Panc1 (cell line): ENCODE measurements around the gene PDZD8. TPM values are rescaled to one million over a fixed set of nuclear protein-coding genes. Genes with fewer than 3 reads are reported as not detected.

Experiments
- ATAC-seq: fragments of 200-7000 bp; cut with Tn5 transposase; 2 replicates; pipeline ENCODE4 v1.9.1; 2020; ENCODE audit warnings: mild to moderate bottlenecking, moderate library complexity
- BruUV-seq: library from RNA; stranded (reverse); fragments of 400-500 nt; replicated peaks from 2 replicates; lab custom pipeline; 2021; lab: Mats Ljungman, UMichigan
- CTCF ChIA-PET: fragments of 300-600 bp; sonication (Branson Sonifier 250); formaldehyde crosslinking; loops from one replicate; lab custom pipeline; 2022; ENCODE audit warnings: antibody characterized with exemption; lab: Charles Lee
- POLR2A ChIA-PET: fragments of 300-600 bp; sonication (Branson Sonifier 250); formaldehyde crosslinking; loops from one replicate; lab custom pipeline; 2022; ENCODE audit warnings: antibody characterized with exemption; lab: Charles Lee
- DNase-seq: peaks from one replicate; pipeline ENCODE4 v3.0.0-alpha.2; 2010; ENCODE audit warnings: low read depth, low spot score
- H3K27ac ChIP-seq: 2 replicates; pipeline ENCODE4 v1.5.1; 2011; ENCODE audit warnings: mild to moderate bottlenecking, low read length, inconsistent platforms
- H3K27me3 ChIP-seq: fragments of 200-500 bp; sonication (Bioruptor generic); 2 replicates; pipeline ENCODE4 v1.6.0; 2014; ENCODE audit warnings: low read length, inconsistent platforms; ENCODE audit not compliant: control insufficient read depth, insufficient read depth
- H3K36me3 ChIP-seq: fragments of 200-500 bp; sonication (Bioruptor generic); 2 replicates; pipeline ENCODE4 v1.5.1; 2014; ENCODE audit warnings: inconsistent platforms, mild to moderate bottlenecking, low read length, moderate library complexity; ENCODE audit not compliant: control insufficient read depth, insufficient read depth
- H3K4me1 ChIP-seq: 2 replicates; pipeline ENCODE4 v1.5.1; 2011; ENCODE audit warnings: inconsistent platforms, mild to moderate bottlenecking, low read length, moderate library complexity; ENCODE audit not compliant: control insufficient read depth, insufficient read depth
- H3K4me3 ChIP-seq, 2 experiments: 2 replicates each; pipeline ENCODE4 v1.5.1; 2011 to 2012; ENCODE audit warnings: low read depth in 2 of 2, low read length in 2 of 2, mild to moderate bottlenecking in 2 of 2, inconsistent platforms in 1 of 2, moderate library complexity in 1 of 2
- H3K9me3 ChIP-seq: fragments of 200-500 bp; sonication (Bioruptor generic); 2 replicates; pipeline ENCODE4 v1.5.1; 2014; ENCODE audit warnings: low read depth, mild to moderate bottlenecking, inconsistent platforms, low read length, moderate library complexity; ENCODE audit not compliant: control insufficient read depth, insufficient read depth
- CTCF ChIP-seq: fragments of 450-650 bp; IDR thresholded peaks from 2 replicates; pipeline ENCODE4 v1.5.1; 2017; ENCODE audit warnings: mild to moderate bottlenecking
- POLR2AphosphoS5 ChIP-seq: IDR thresholded peaks from 2 replicates; pipeline ENCODE4 v1.6.1; 2012; ENCODE audit warnings: mild to moderate bottlenecking, low read depth, low read length, moderate library complexity
- REST ChIP-seq, 2 experiments: IDR thresholded peaks; 2 replicates each; pipeline ENCODE4 v1.6.1; 2011 to 2012; ENCODE audit warnings: low read depth in 2 of 2, control low read depth in 1 of 2, low read length in 1 of 2, mild to moderate bottlenecking in 1 of 2, moderate library complexity in 1 of 2; ENCODE audit not compliant: insufficient read depth in 1 of 2
- SIN3A ChIP-seq: IDR thresholded peaks from 2 replicates; pipeline ENCODE4 v1.6.1; 2012; ENCODE audit warnings: low read depth, mild to moderate bottlenecking, low read length, moderate library complexity, borderline replicate concordance; ENCODE audit not compliant: insufficient read depth
- TCF7L2 ChIP-seq: IDR thresholded peaks from 2 replicates; pipeline ENCODE4 v1.6.1; 2011; ENCODE audit warnings: mild to moderate bottlenecking, low read depth, low read length, inconsistent platforms
- in situ Hi-C: cut with HindIII; loops from 2 replicates; pipeline ENCODE4 v1.10.0; 2016; ENCODE audit warnings: low sequenced_read_pairs, low pct_unique_long_range_greater_than_20kb
- intact Hi-C: fragments of 100-400 bp; cut with micrococcal nuclease; formaldehyde crosslinking; loops from one replicate; pipeline ENCODE4 v1.10.0; 2022; ENCODE audit not compliant: unreplicated experiment
- total RNA-seq: library from RNA; stranded (reverse); gene quantifications from one replicate; pipeline ENCODE4 v1.2.1, GENCODE V29; 2021; ENCODE audit not compliant: unreplicated experiment

PDZD8 gene
- total RNA-seq, 1 experiment from 2014 or later: 44.7 TPM

- no TSS peak for BruUV-seq
- ChIA-PET POLR2A (no interaction called here), CTCF (no interaction called here)
- Histone ChIP-seq H3K4me3 (no peak overlapping the region), H3K9me3 (peaks cover 4% of the 10 kb centered on the region; the same call in 1 of the 2 replicates), H3K27ac (no peak overlapping the region), H3K27me3 (no peaks in the 10 kb centered on the region), H3K4me1 (peaks cover 2% of the 10 kb centered on the region; the same call in 1 of the 2 replicates), H3K36me3 (no peaks in the 10 kb centered on the region)
- TF ChIP-seq REST (IDR thresholded peaks at IDR 0.05; ENCODE audit: insufficient read depth in 1 of 2, low read depth in 2 of 2, low read length in 1 of 2) (no peak), CTCF (no peak), SIN3A (no peak), TCF7L2 (no peak), POLR2AphosphoS5 (no peak)
- ATAC-seq (no peak), DNase-seq (no peak)
- intact Hi-C loops (no loop called here), in situ Hi-C loops (no loop called here)
Observed at GRCh38 chr10:117334926-117335325, 40.3 kb downstream of the PDZD8 start.

- Histone ChIP-seq H3K27ac (no peak overlapping the region), H3K36me3 (no peaks in the 10 kb centered on the region; the same call in 1 of the 2 replicates), H3K9me3 (peaks cover 4% of the 10 kb centered on the region; the same call in 1 of the 2 replicates), H3K4me1 (peaks cover 2% of the 10 kb centered on the region; the same call in 1 of the 2 replicates), H3K4me3 (no peak overlapping the region), H3K27me3 (no peaks in the 10 kb centered on the region)
- no peak for ATAC-seq
- POLR2A ChIA-PET: no interaction called here
- TF ChIP-seq SIN3A (no peak), REST (IDR thresholded peaks at IDR 0.05; ENCODE audit: insufficient read depth in 1 of 2, low read depth in 2 of 2, low read length in 1 of 2) (no peak)
- intact Hi-C loops: no loop called here
- DNase-seq: no peak
- no TSS peak for BruUV-seq
- in situ Hi-C loops: no loop called here
- CTCF ChIA-PET: no interaction called here
Observed at GRCh38 chr10:117334066-117334465, 41.2 kb downstream of the PDZD8 start.
